ELF-1 (cell line): ENCODE measurements around the gene QPRT.
A peak's percentile ranks its signal among the peaks of the same experiment; 100 is the strongest.
"Not testable (repeated sequence)": the region's sequence is repeated elsewhere in the genome, so short reads cannot be mapped to it uniquely, and the experiment has no call there.

Source experiments
- DNase-seq: peaks from one replicate; pipeline ENCODE4 v3.0.0-alpha.2; 2016; ENCODE audit warnings: low read depth, low spot score

The QPRT gene

GRCh38 chr16:29678691-29679267, at the start of gene QPRT:
TSS of gene QPRT (plus strand) at chr16:29679180. CDS start at chr16:29679198, 18 bp downstream.
- peak; percentile 97 for DNase-seq

- not testable (repeated sequence) for DNase-seq
Observed at GRCh38 chr16:29629318-29629717, 49.7 kb upstream of the QPRT start.

- DNase-seq = peak; percentile 44
Observed at GRCh38 chr16:29631658-29632057, 47.3 kb upstream of the QPRT start.

GRCh38 chr16:29635902-29636301, 43.1 kb upstream of the QPRT start:
- not testable (repeated sequence) for DNase-seq

- not testable (repeated sequence) for DNase-seq
Observed at GRCh38 chr16:29636368-29636767, 42.6 kb upstream of the QPRT start.

GRCh38 chr16:29638751-29639150, 40.2 kb upstream of the QPRT start:
- DNase-seq = not testable (repeated sequence)

GRCh38 chr16:29641561-29641960, 37.4 kb upstream of the QPRT start:
- DNase-seq = no peak

- no peak for DNase-seq
Observed at GRCh38 chr16:29643596-29643995, 35.4 kb upstream of the QPRT start.

GRCh38 chr16:29644338-29644857, 34.6 kb upstream of the QPRT start:
- no peak for DNase-seq

GRCh38 chr16:29644973-29645693, 33.8 kb upstream of the QPRT start:
- DNase-seq = no peak

GRCh38 chr16:29645694-29646187, 33.2 kb upstream of the QPRT start:
- peak; percentile 40 for DNase-seq

- no peak for DNase-seq
Observed at GRCh38 chr16:29646947-29647346, 32.0 kb upstream of the QPRT start.

GRCh38 chr16:29649588-29650494, 29.1 kb upstream of the QPRT start:
- DNase-seq = peak; percentile 28

- no peak for DNase-seq
Observed at GRCh38 chr16:29650771-29651170, 28.2 kb upstream of the QPRT start.

- DNase-seq = no peak
Observed at GRCh38 chr16:29651774-29652349, 27.1 kb upstream of the QPRT start.

GRCh38 chr16:29653471-29653870, 25.5 kb upstream of the QPRT start:
- DNase-seq = peak; percentile 16

- DNase-seq = not testable (repeated sequence)
Observed at GRCh38 chr16:29653890-29654289, 25.1 kb upstream of the QPRT start.

GRCh38 chr16:29656688-29657523, 22.1 kb upstream of the QPRT start:
- peak; percentile 59 for DNase-seq

GRCh38 chr16:29658705-29659104, 20.3 kb upstream of the QPRT start:
- DNase-seq = no peak

GRCh38 chr16:29662000-29662728, 16.8 kb upstream of the QPRT start:
- no peak for DNase-seq
